GM12865 (cell line): ENCODE results near the gene ITPR2.

Source experiments
- DNase-seq: peaks from one replicate; pipeline ENCODE4 v3.0.0; 2010; ENCODE audit warnings: low read depth
- H3K4me3 ChIP-seq: 2 replicates; pipeline ENCODE4 v1.5.1; 2011; ENCODE audit warnings: mild to moderate bottlenecking, low read depth, low read length, control low read depth
- TF ChIP-seq, protein P1 (sequence below): IDR thresholded peaks from 2 replicates; pipeline ENCODE4 v1.5.1; 2011; ENCODE audit warnings: low read length, control low read depth, low read depth, inconsistent platforms; ENCODE audit not compliant: insufficient read depth; ENCODE audit errors: missing control alignments

ITPR2 gene

DNA sequence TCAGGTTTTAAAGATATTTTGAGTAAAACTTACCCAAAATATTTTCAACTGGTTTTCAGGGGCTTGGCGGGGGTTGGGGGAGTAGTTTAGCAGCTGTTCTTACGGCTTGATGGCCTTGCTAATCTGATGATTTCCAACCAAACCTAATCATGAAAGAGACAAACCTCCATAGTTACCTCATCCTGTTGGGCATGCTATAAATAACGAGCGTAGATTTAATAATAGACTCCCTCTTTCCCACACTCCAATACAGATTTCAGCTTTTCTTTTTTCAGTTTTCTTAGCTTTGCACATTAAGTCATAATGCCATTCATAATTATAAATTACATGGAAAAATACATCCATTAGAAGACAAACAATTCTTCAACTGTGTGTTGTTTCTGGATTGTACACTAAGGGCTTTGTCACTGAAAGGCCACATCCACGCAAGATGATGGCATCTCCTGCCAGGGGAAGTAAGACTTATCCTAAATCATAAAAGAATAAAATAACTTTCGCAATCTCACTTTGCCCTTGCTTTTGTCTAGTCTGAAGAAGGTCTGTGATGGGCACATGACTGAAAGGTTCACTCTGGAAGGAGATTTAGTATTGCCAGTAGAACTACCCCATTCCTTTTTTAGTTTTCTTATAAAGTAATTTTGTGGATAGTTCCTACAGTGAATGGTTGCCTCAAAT, 23.2 kb downstream of the ITPR2 start:
- H3K4me3 ChIP-seq: no peak overlapping the region
- no peak for DNase-seq
- TF ChIP-seq, protein P1, sequence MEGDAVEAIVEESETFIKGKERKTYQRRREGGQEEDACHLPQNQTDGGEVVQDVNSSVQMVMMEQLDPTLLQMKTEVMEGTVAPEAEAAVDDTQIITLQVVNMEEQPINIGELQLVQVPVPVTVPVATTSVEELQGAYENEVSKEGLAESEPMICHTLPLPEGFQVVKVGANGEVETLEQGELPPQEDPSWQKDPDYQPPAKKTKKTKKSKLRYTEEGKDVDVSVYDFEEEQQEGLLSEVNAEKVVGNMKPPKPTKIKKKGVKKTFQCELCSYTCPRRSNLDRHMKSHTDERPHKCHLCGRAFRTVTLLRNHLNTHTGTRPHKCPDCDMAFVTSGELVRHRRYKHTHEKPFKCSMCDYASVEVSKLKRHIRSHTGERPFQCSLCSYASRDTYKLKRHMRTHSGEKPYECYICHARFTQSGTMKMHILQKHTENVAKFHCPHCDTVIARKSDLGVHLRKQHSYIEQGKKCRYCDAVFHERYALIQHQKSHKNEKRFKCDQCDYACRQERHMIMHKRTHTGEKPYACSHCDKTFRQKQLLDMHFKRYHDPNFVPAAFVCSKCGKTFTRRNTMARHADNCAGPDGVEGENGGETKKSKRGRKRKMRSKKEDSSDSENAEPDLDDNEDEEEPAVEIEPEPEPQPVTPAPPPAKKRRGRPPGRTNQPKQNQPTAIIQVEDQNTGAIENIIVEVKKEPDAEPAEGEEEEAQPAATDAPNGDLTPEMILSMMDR: no peak

- no peak for DNase-seq
- TF ChIP-seq, protein P1: no peak
- H3K4me3 ChIP-seq: no peak overlapping the region
Observed at GRCh38 chr12:26808766-26809476, 24.1 kb downstream of the ITPR2 start.

- DNase-seq: no peak
- H3K4me3 ChIP-seq: no peak overlapping the region
- TF ChIP-seq, protein P1: no peak
Observed at GRCh38 chr12:26807292-26807691, 25.7 kb downstream of the ITPR2 start.

DNA sequence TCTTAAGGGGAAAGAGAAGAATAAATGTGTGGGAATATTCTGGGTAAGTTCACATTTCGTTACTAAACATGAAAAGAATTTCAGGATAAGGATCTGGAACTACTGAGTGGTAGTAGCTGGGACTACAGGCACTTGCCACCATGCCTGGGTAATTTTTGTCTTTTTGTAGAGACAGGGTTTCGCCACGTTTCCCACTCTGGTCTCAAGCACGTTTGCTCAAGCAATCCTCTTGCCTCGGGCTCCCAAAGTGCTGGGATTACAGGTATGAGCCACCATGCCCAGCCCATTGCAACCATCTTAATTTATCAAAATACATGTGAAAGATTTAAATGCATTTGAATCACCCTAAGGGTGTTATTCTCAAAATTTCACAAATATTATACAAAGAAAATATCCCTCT, 26.4 kb downstream of the ITPR2 start:
- no peak for DNase-seq
- TF ChIP-seq, protein P1: no peak
- no peak overlapping the region for H3K4me3 ChIP-seq

DNA sequence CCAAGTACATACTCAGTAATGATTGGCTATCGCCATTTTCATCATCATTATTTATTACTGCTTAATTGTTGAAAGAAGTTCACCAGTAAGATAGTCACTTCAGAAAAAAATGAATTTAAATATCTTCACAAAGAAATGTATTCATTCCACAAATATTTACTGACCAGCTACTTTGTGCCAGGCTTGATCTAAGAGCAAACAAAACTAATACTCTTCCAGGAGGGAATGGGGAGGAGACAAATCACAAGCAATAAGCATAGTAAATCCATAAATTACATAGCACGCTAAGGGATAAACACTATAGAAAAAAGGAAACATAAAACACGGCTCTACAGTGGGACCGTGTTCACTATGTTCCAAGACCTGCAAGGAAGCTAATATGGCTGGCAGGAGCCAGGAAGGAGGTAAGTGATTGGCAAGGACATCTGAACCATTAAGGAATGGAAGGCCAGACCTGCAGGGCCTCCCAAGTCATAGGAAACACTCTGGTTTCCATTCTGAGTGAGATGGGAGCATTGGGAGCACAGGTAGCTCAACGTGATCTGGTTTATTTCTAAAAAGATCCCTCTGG, 27.5 kb downstream of the ITPR2 start:
- no peak overlapping the region for H3K4me3 ChIP-seq
- TF ChIP-seq, protein P1: no peak
- DNase-seq: no peak

DNA sequence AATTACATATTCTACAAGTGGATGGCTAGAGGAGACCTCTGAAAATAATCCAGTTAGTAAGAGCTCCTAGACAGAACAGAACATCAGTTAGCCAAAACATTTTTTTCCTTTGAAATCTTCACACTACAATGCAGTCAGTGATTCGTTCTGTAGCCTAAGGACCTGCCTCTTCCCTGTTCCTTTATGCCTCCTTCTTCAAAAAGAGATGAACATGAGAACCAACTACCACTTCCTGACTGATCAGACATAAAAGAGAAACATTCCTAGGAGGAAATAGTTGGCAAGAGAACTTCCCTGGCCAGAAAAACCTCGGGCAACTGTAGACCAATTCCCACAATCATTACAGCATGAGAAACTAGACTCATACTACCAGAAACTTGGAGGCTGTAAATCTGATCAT, 29.4 kb downstream of the ITPR2 start:
- no peak for DNase-seq
- TF ChIP-seq, protein P1: no peak
- H3K4me3 ChIP-seq: no peak overlapping the region
